Measurements from ENCODE around the gene FERMT2. TPM values are rescaled to one million over a fixed set of nuclear protein-coding genes. Genes with fewer than 3 reads are reported as not detected.
A peak's percentile ranks its signal among the peaks of the same experiment; 100 is the strongest.

The FERMT2 gene
- total and polyA plus RNA-seq, 9 of the 15 experiments (the other 6 are each of a cell fraction or from before 2014, with no cell fraction given) = 0.10 to 1.3 (median 0.40) TPM

DNA sequence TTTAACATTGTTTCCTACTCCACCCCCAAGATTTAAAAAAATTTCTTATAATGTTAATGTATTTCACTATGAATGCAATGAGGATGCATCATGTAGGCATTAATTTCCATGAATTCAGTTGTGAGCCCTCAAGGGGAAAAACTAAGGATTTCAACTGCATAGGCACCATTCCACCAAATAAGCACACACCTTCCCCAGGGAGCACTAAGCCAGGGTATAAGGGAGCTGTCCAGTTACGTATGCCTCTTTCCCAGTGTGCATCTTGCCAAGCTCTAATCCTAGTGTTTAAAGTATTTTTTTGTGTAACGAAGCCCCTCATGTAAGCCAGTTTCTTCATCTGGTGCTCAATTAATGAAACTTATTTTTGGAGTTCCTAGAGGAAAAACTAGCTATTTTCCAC, 6.6 kb downstream of the FERMT2 start:
- Histone ChIP-seq H3K36me3 (ENCODE audit: control insufficient read depth, insufficient read depth, low read length) (no peaks in the 10 kb centered on the region), H3K79me2 (ENCODE audit: control insufficient read depth, insufficient read depth, low read length) (no peaks in the 10 kb centered on the region), H3K4me1 (replicated peaks in 1 of 2; ENCODE audit: control insufficient read depth in 2 of 2, insufficient read depth in 2 of 2, low read length in 2 of 2) (no peaks in the 10 kb centered on the region), H3K27ac (ENCODE audit: extremely low read depth, low read depth, low read length) (no peak overlapping the region), H3K27me3 (ENCODE audit: control insufficient read depth in 2 of 2, insufficient read depth in 2 of 2, low read length in 2 of 2) (peaks cover 7 to 10% of the 10 kb centered on the region in 2 experiments; a peak in 4 of 5 replicates), H4K20me1 (replicated peaks; ENCODE audit: control insufficient read depth, insufficient read depth, low read length) (peaks cover 4% of the 10 kb centered on the region; the same call in 1 of the 2 replicates), H3K4me2 (ENCODE audit: insufficient read depth, low read length) (no peak overlapping the region), H3K4me3 (no peak overlapping the region), H2AFZ (ENCODE audit: low read depth, low read length) (no peak overlapping the region), H3K9ac (ENCODE audit: insufficient read depth in 1 of 2, low read depth in 2 of 2, low read length in 2 of 2) (no peak overlapping the region), H3K9me1 (ENCODE audit: control insufficient read depth, insufficient read depth, low read length) (no peaks in the 10 kb centered on the region), H3K9me3 (replicated peaks; ENCODE audit: control insufficient read depth, insufficient read depth, low read depth, low read length) (no peaks in the 10 kb centered on the region)
- ChIA-PET POLR2A (interaction anchor here (0.6 kb wide), 1 partner anchor 71 kb away, joined by 3 read pairs; no protein-coding TSS in a partner anchor), CTCF (ENCODE audit: low intra/inter-chr PET ratio) (no interaction called here)
- in situ Hi-C loops (cut with MboI) (no loop called here), intact Hi-C loops (cut with micrococcal nuclease) (no loop called here)
- WGBS (ENCODE audit: insufficient coverage, low coverage, missing lambda C conversion rate) = 8% methylated on average over 2 of the region's 2 CpGs
- no peak for ATAC-seq
- TF ChIP-seq GATA2 (CRISPR knock-in tag; IDR thresholded peaks at IDR 0.05) (no peak), TRIM24 (IDR thresholded peaks at IDR 0.05) (no peak), GATAD2A (IDR thresholded peaks at IDR 0.05) (no peak), ZNF445 (CRISPR knock-in tag; IDR thresholded peaks at IDR 0.05; ENCODE audit: low read depth) (no peak)
- FAIRE-seq = no peak
- no peak for DNase-seq (ENCODE audit: extremely low read depth in 1 of 4, low spot score in 3 of 4)
- BruUV-seq (replicated peaks) = no TSS peak

DNA sequence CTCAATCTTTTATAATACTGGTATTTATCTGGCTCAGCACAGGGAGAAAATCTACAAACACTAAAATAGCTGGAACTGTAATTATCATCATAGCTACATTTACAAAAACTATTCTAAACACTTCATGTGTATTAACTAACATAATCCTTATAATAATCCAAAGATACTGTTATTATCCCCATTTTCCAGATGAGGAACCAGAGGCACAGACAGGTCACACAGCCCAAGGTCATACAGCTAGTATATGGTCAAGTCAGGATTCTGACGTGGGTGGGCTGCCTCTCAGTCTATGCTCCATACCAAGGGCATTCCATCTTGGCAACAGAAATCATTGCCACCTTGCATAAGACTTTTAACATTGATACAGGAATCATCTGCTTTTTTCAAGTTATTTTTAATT, 11.4 kb downstream of the FERMT2 start:
- H3K4me1 ChIP-seq (replicated peaks in 1 of 2; ENCODE audit: control insufficient read depth in 2 of 2, insufficient read depth in 2 of 2, low read length in 2 of 2) = no peaks in the 10 kb centered on the region
- ATAC-seq (no peak), FAIRE-seq (no peak), DNase-seq (ENCODE audit: extremely low read depth in 1 of 4, low spot score in 3 of 4) (no peak)
- H3K4me3 ChIP-seq = no peak overlapping the region
- H3K27me3 ChIP-seq (ENCODE audit: control insufficient read depth in 2 of 2, insufficient read depth in 2 of 2, low read length in 2 of 2) = no peaks in the 10 kb centered on the region
- H3K9ac ChIP-seq (ENCODE audit: insufficient read depth in 1 of 2, low read depth in 2 of 2, low read length in 2 of 2) = no peak overlapping the region
- no peaks in the 10 kb centered on the region for H3K79me2 ChIP-seq (ENCODE audit: control insufficient read depth, insufficient read depth, low read length)
- in situ Hi-C loops (cut with MboI) = no loop called here
- CTCF ChIA-PET (ENCODE audit: low intra/inter-chr PET ratio) = no interaction called here
- no peak overlapping the region for H3K4me2 ChIP-seq (ENCODE audit: insufficient read depth, low read length)
- no peaks in the 10 kb centered on the region for H3K36me3 ChIP-seq (ENCODE audit: control insufficient read depth, insufficient read depth, low read length)
- H4K20me1 ChIP-seq (replicated peaks; ENCODE audit: control insufficient read depth, insufficient read depth, low read length) = no peaks in the 10 kb centered on the region
- 8% methylated on average over 1 of the region's 1 CpG for WGBS (ENCODE audit: insufficient coverage, low coverage, missing lambda C conversion rate)
- intact Hi-C loops (cut with micrococcal nuclease) = no loop called here
- no TSS peak for BruUV-seq (replicated peaks)
- no peak overlapping the region for H3K27ac ChIP-seq (ENCODE audit: extremely low read depth, low read depth, low read length)
- H3K9me3 ChIP-seq (replicated peaks; ENCODE audit: control insufficient read depth, insufficient read depth, low read depth, low read length) = no peaks in the 10 kb centered on the region
- TF ChIP-seq, protein P1, sequence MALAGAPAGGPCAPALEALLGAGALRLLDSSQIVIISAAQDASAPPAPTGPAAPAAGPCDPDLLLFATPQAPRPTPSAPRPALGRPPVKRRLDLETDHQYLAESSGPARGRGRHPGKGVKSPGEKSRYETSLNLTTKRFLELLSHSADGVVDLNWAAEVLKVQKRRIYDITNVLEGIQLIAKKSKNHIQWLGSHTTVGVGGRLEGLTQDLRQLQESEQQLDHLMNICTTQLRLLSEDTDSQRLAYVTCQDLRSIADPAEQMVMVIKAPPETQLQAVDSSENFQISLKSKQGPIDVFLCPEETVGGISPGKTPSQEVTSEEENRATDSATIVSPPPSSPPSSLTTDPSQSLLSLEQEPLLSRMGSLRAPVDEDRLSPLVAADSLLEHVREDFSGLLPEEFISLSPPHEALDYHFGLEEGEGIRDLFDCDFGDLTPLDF (CRISPR knock-in tag; IDR thresholded peaks at IDR 0.05) = no peak
- TF ChIP-seq ESRRA (IDR thresholded peaks at IDR 0.05; ENCODE audit: borderline replicate concordance, low read depth) = peak; percentile 82; the same call in 1 of the 2 replicates
- TF ChIP-seq ZNF583 (CRISPR knock-in tag; IDR thresholded peaks at IDR 0.05) = no peak
- H3K9me1 ChIP-seq (ENCODE audit: control insufficient read depth, insufficient read depth, low read length) = no peaks in the 10 kb centered on the region
- POLR2A ChIA-PET = interaction anchor here (0.6 kb wide), 1 partner anchor 17 kb away, joined by 3 read pairs; no protein-coding TSS in a partner anchor
- H2AFZ ChIP-seq (ENCODE audit: low read depth, low read length) = no peak overlapping the region

Measured in K562 (cell line).